ENCODE measurements around the gene NUP62. TPM values are rescaled to one million over a fixed set of nuclear protein-coding genes. Genes with fewer than 3 reads are reported as not detected.

Gene NUP62
- total and polyA plus RNA-seq, 7 experiments from 2014 or later = 26.9 to 130 (median 52.4) TPM

DNA sequence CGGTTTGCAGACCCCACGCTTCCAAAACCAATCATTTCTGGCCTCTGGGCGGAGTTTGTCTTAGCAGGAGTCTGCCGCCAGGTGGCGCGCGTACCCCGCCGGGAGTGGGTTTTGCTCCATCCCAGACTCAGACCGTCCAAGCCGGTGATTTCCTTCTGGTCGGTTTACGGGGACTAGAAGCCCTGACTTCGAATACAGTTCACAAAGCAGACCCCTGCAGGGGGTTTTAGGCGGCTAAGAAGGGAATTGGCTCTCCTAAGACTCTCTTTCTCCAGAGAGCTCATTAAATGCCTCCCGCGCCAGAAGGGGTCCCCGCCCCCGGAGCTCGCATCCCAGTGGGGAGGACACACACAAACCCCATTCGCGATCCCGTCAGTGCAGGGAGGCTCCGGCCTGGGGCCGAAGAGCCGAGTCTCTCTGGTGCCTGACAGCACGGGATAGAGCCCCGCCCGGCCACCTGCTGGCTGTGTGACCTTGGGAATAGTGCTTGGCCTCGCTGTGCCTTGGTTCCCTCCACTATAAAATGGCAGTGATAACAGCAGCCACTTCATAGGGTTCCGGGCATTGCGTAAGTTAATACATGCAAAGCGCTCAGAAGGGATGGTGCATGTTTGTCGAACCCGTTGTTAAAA is 8.6 kb upstream of the NUP62 start:
- ChIA-PET CTCF (interaction anchor here (0.6 to 2.1 kb wide), 8 partner anchors 12 to 1142 kb away, joined by 3 to 8 read pairs (median 4); no protein-coding TSS in a partner anchor), POLR2A (interaction anchor here (0.9 kb wide), 1 partner anchor 8 kb away, joined by 3 read pairs; the partner anchor contains the start of genes ATF5 and NUP62)

GRCh38 chr19:49936549-49936948 is 7.2 kb upstream of the NUP62 start:
- Histone ChIP-seq H3K4me3 (ENCODE audit: low read length) (no peak overlapping the region), H3K9me3 (ENCODE audit: control insufficient read depth in 2 of 3, low read length in 3 of 3) (no peaks in the 10 kb centered on the region), H3K4me1 (ENCODE audit: control insufficient read depth in 2 of 2, insufficient read depth in 2 of 2, low read length in 2 of 2) (peaks cover 21% of the 10 kb centered on the region in 2 donors), H3K27ac (ENCODE audit: low read depth, low read length) (no peak overlapping the region), H3K36me3 (ENCODE audit: control insufficient read depth in 2 of 3, insufficient read depth in 3 of 3, low read length in 3 of 3) (no peaks in the 10 kb centered on the region), H3K27me3 (ENCODE audit: control insufficient read depth in 2 of 2, insufficient read depth in 2 of 2, low read length in 2 of 2) (no peaks in the 10 kb centered on the region)
- Mint-ChIP-seq H3K4me1 (peaks cover 23 to 37% (median 30%) of the 10 kb centered on the region in 7 donors), H3K27me3 (peaks cover 0 to 8% (median 0%) of the 10 kb centered on the region in 5 donors), H3K27ac (peak overlapping the region in 3 of 9 donors; percentile 8 to 29 (median 28)), H3K9me3 (peaks cover 0 to 5% (median 0%) of the 10 kb centered on the region in 11 donors), H3K36me3 (peaks cover 0 to 16% (median 5%) of the 10 kb centered on the region in 5 donors), H3K4me3 (no peak overlapping the region)
- ChIA-PET CTCF (interaction anchor here (0.7 to 1.1 kb wide), 2 partner anchors 46 to 50 kb away, joined by 3 read pairs; no protein-coding TSS in a partner anchor), POLR2A (no interaction called here)
- intact Hi-C loops (cut with micrococcal nuclease) = loop anchor here in 1 of 2 donors (5.0 kb wide), 1 partner anchor 846 kb away; no protein-coding TSS in a partner anchor
- DNase-seq (no peak), ATAC-seq (no peak)

More for the DNA sequence above, 8.6 kb upstream of the NUP62 start:
- H3K36me3 ChIP-seq (ENCODE audit: control insufficient read depth in 2 of 3, insufficient read depth in 3 of 3, low read length in 3 of 3) = no peaks in the 10 kb centered on the region
- H3K4me1 ChIP-seq (ENCODE audit: control insufficient read depth in 2 of 2, insufficient read depth in 2 of 2, low read length in 2 of 2) = peaks cover 13% of the 10 kb centered on the region in 2 donors
- Mint-ChIP-seq H3K27ac (no peak overlapping the region), H3K4me3 (peak overlapping the region in 3 of 10 donors; percentile 17 to 29 (median 21)), H3K36me3 (peaks cover 0 to 7% (median 0%) of the 10 kb centered on the region in 5 donors), H3K27me3 (peaks cover 0 to 11% (median 0%) of the 10 kb centered on the region in 5 donors), H3K4me1 (peaks cover 14 to 26% (median 19%) of the 10 kb centered on the region in 7 donors), H3K9me3 (no peaks in the 10 kb centered on the region)
- no peaks in the 10 kb centered on the region for H3K9me3 ChIP-seq (ENCODE audit: control insufficient read depth in 2 of 3, low read length in 3 of 3)
- no peak overlapping the region for H3K4me3 ChIP-seq (ENCODE audit: low read length)
- intact Hi-C loops (cut with micrococcal nuclease) = loop anchor here (1.0 to 5.0 kb wide), 2 partner anchors 45 to 844 kb away; no protein-coding TSS in a partner anchor
- H3K27me3 ChIP-seq (ENCODE audit: control insufficient read depth in 2 of 2, insufficient read depth in 2 of 2, low read length in 2 of 2) = no peaks in the 10 kb centered on the region
- DNase-seq (peak; percentile 40 to 86 (median 66)), ATAC-seq (peak; percentile 89)
- no peak overlapping the region for H3K27ac ChIP-seq (ENCODE audit: low read depth, low read length)

- no peaks in the 10 kb centered on the region for H3K9me3 ChIP-seq (ENCODE audit: control insufficient read depth in 2 of 3, low read length in 3 of 3)
- ChIA-PET CTCF (interaction anchor here (0.5 kb wide), 1 partner anchor 494 kb away, joined by 3 read pairs; no protein-coding TSS in a partner anchor), POLR2A (interaction anchor here (0.9 to 1.0 kb wide), 2 partner anchors 36 to 57 kb away, joined by 3 read pairs; no protein-coding TSS in a partner anchor)
- H3K4me1 ChIP-seq (ENCODE audit: control insufficient read depth in 2 of 2, insufficient read depth in 2 of 2, low read length in 2 of 2) = peaks cover 28 to 31% of the 10 kb centered on the region in 2 donors
- Mint-ChIP-seq H3K4me3 (peak overlapping the region in 9 of 10 donors; percentile 14 to 97 (median 57)), H3K9me3 (peaks cover 0 to 12% (median 3%) of the 10 kb centered on the region in 11 donors), H3K27ac (peak overlapping the region in 5 of 9 donors; percentile 4 to 78 (median 61)), H3K4me1 (peaks cover 28 to 53% (median 45%) of the 10 kb centered on the region in 7 donors), H3K36me3 (peaks cover 0 to 35% (median 7%) of the 10 kb centered on the region in 5 donors), H3K27me3 (peaks cover 0 to 11% (median 0%) of the 10 kb centered on the region in 5 donors)
- H3K4me3 ChIP-seq (ENCODE audit: low read length) = no peak overlapping the region
- no peak overlapping the region for H3K27ac ChIP-seq (ENCODE audit: low read depth, low read length)
- no peak for ATAC-seq
- no peaks in the 10 kb centered on the region for H3K27me3 ChIP-seq (ENCODE audit: control insufficient read depth in 2 of 2, insufficient read depth in 2 of 2, low read length in 2 of 2)
- peaks cover 0 to 7% (median 0%) of the 10 kb centered on the region in 3 experiments for H3K36me3 ChIP-seq (ENCODE audit: control insufficient read depth in 2 of 3, insufficient read depth in 3 of 3, low read length in 3 of 3)
- intact Hi-C loops (cut with micrococcal nuclease) = no loop called here
- DNase-seq = no peak
These were observed 4.3 kb upstream of the NUP62 start for GRCh38 chr19:49933643-49934042.

GRCh38 chr19:49932731-49933131 is 3.4 kb upstream of the NUP62 start:
- Histone ChIP-seq H3K27ac (ENCODE audit: low read depth, low read length) (peak overlapping the region; percentile 42), H3K4me1 (ENCODE audit: control insufficient read depth in 2 of 2, insufficient read depth in 2 of 2, low read length in 2 of 2) (peaks cover 28 to 30% of the 10 kb centered on the region in 2 donors), H3K9me3 (ENCODE audit: control insufficient read depth in 2 of 3, low read length in 3 of 3) (no peaks in the 10 kb centered on the region), H3K27me3 (ENCODE audit: control insufficient read depth in 2 of 2, insufficient read depth in 2 of 2, low read length in 2 of 2) (no peaks in the 10 kb centered on the region), H3K4me3 (ENCODE audit: low read length) (no peak overlapping the region), H3K36me3 (ENCODE audit: control insufficient read depth in 2 of 3, insufficient read depth in 3 of 3, low read length in 3 of 3) (peaks cover 0 to 7% (median 0%) of the 10 kb centered on the region in 3 experiments)
- Mint-ChIP-seq H3K27ac (peak overlapping the region in 8 of 9 donors; percentile 41 to 87 (median 72)), H3K27me3 (peaks cover 0 to 11% (median 0%) of the 10 kb centered on the region in 5 donors), H3K4me1 (peaks cover 37 to 60% (median 54%) of the 10 kb centered on the region in 7 donors), H3K36me3 (peaks cover 0 to 42% (median 7%) of the 10 kb centered on the region in 5 donors), H3K9me3 (peaks cover 0 to 16% (median 3%) of the 10 kb centered on the region in 11 donors), H3K4me3 (peak overlapping the region; percentile 44 to 97 (median 72))
- ChIA-PET POLR2A (interaction anchor here (0.7 to 1.0 kb wide), 3 partner anchors 35 to 66 kb away, joined by 3 read pairs; no protein-coding TSS in a partner anchor), CTCF (interaction anchor here (0.6 kb wide), 1 partner anchor 11 kb away, joined by 3 read pairs; no protein-coding TSS in a partner anchor)
- intact Hi-C loops (cut with micrococcal nuclease) = no loop called here
- ATAC-seq = no peak
- DNase-seq = peak in 7 of 9 donors; percentile 32 to 69 (median 61)

DNA sequence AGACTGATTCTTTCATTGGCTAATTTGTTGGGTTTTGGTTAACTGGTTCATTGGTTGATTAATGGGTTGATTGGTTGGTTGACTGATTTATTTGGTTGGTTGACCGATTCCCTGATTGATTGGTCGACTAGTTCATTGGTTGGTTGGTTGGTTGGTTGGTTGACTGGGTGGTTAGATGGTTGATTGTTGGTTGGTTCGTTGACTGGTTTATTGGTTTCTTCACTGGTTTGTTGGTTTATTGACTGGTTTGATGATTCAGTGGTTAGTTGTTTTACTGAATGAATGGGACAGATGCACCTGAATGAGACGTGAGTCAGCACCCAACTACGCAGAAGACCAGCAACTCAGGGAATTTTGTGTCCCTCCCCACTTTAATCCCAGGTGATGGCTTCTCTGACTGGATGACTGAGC is 2.7 kb upstream of the NUP62 start:
- ATAC-seq = no peak
- H3K27ac ChIP-seq (ENCODE audit: low read depth, low read length) = no peak overlapping the region
- H3K4me1 ChIP-seq (ENCODE audit: control insufficient read depth in 2 of 2, insufficient read depth in 2 of 2, low read length in 2 of 2) = peaks cover 32 to 35% of the 10 kb centered on the region in 2 donors
- Mint-ChIP-seq H3K4me3 (peak overlapping the region; percentile 11 to 97 (median 66)), H3K27ac (peak overlapping the region in 8 of 9 donors; percentile 12 to 96 (median 65)), H3K36me3 (peaks cover 0 to 48% (median 7%) of the 10 kb centered on the region in 5 donors), H3K27me3 (peaks cover 0 to 11% (median 0%) of the 10 kb centered on the region in 5 donors), H3K9me3 (peaks cover 0 to 16% (median 3%) of the 10 kb centered on the region in 11 donors), H3K4me1 (peaks cover 40 to 67% (median 61%) of the 10 kb centered on the region in 7 donors)
- no peaks in the 10 kb centered on the region for H3K9me3 ChIP-seq (ENCODE audit: control insufficient read depth in 2 of 3, low read length in 3 of 3)
- ChIA-PET POLR2A (no interaction called here), CTCF (no interaction called here)
- intact Hi-C loops (cut with micrococcal nuclease) = no loop called here
- H3K4me3 ChIP-seq (ENCODE audit: low read length) = no peak overlapping the region
- no peaks in the 10 kb centered on the region for H3K27me3 ChIP-seq (ENCODE audit: control insufficient read depth in 2 of 2, insufficient read depth in 2 of 2, low read length in 2 of 2)
- H3K36me3 ChIP-seq (ENCODE audit: control insufficient read depth in 2 of 3, insufficient read depth in 3 of 3, low read length in 3 of 3) = peaks cover 0 to 11% (median 0%) of the 10 kb centered on the region in 3 experiments
- no peak for DNase-seq

DNA sequence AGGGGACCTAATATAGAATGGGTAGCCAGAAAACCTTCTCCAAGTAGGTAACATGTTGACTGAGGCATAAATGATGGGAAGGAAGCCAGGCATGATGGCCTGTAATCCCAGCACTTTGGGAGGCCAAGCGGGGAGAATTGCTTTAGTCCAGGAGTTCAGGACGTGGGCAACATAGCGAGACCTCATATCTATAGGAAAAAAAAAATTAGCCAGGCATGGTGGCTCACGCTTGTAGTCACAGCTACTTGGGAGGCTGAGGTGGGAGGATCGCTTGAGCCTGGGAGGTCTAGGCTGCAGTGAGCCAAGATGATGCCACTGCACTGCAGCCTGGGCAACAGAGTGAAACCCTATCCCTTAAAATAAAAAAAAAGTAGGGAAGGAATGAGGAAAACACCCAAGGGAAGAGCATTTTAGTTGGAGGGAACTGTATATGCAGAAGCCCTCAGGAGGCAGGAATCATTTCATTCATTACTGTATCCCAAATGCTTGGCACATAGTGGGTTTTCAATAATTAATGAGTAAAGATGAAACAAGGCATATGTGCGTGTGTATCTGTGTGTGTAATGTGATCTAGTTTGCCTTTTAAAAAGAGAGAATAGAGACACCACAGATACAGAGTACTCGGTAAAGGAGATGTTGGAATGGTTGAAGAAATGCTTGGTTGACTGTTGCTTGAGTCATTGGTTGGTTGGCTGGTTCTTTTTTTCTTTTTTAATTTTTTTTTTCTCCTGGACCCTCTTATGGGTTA is 2.2 kb upstream of the NUP62 start:
- H3K27ac ChIP-seq (ENCODE audit: low read depth, low read length) = no peak overlapping the region
- no peak for DNase-seq
- H3K36me3 ChIP-seq (ENCODE audit: control insufficient read depth in 2 of 3, insufficient read depth in 3 of 3, low read length in 3 of 3) = peaks cover 0 to 17% (median 0%) of the 10 kb centered on the region in 3 experiments
- CTCF ChIA-PET = interaction anchor here (2.1 kb wide), 1 partner anchor 11 kb away, joined by 6 read pairs; no protein-coding TSS in a partner anchor
- H3K27me3 ChIP-seq (ENCODE audit: control insufficient read depth in 2 of 2, insufficient read depth in 2 of 2, low read length in 2 of 2) = no peaks in the 10 kb centered on the region
- Mint-ChIP-seq H3K36me3 (peaks cover 0 to 50% (median 7%) of the 10 kb centered on the region in 5 donors), H3K4me3 (peak overlapping the region; percentile 10 to 97 (median 68)), H3K27me3 (peaks cover 0 to 9% (median 0%) of the 10 kb centered on the region in 5 donors), H3K9me3 (peaks cover 0 to 16% (median 3%) of the 10 kb centered on the region in 11 donors), H3K27ac (peak overlapping the region in 8 of 9 donors; percentile 32 to 97 (median 78)), H3K4me1 (peaks cover 40 to 68% (median 64%) of the 10 kb centered on the region in 7 donors)
- peaks cover 34 to 35% of the 10 kb centered on the region in 2 donors for H3K4me1 ChIP-seq (ENCODE audit: control insufficient read depth in 2 of 2, insufficient read depth in 2 of 2, low read length in 2 of 2)
- intact Hi-C loops (cut with micrococcal nuclease) = no loop called here
- no peak for ATAC-seq
- H3K9me3 ChIP-seq (ENCODE audit: control insufficient read depth in 2 of 3, low read length in 3 of 3) = no peaks in the 10 kb centered on the region
- POLR2A ChIA-PET = interaction anchor here (0.7 to 3.7 kb wide), 3 partner anchors 55 to 241 kb away, joined by 3 to 30 read pairs (median 8); partner anchors contain the start of genes AKT1S1, CPT1C and TBC1D17
- H3K4me3 ChIP-seq (ENCODE audit: low read length) = no peak overlapping the region
